HepG2 (cell line): ENCODE measurements around the gene ERLEC1. TPM values are rescaled to one million over a fixed set of nuclear protein-coding genes. Genes with fewer than 3 reads are reported as not detected.

Experiments used
- REL ChIP-seq: sonication (generic); formaldehyde crosslinking; conservative IDR thresholded peaks from 2 replicates; pipeline ENCODE4 v1.8.0; 2022; ENCODE audit warnings: mild to moderate bottlenecking, missing genetic modification reagents, moderate library complexity
- ZNF563 ChIP-seq: sonication (generic); formaldehyde crosslinking; IDR thresholded peaks from 2 replicates; pipeline ENCODE4 v1.8.0; 2022; ENCODE audit warnings: mild to moderate bottlenecking, moderate library complexity, missing genetic modification reagents
- ZNF737 ChIP-seq: sonication (generic); formaldehyde crosslinking; IDR thresholded peaks from 2 replicates; pipeline ENCODE4 v1.5.0; 2020; ENCODE audit warnings: missing genetic modification reagents, mild to moderate bottlenecking, borderline replicate concordance
- ZNF761 ChIP-seq: sonication (generic); formaldehyde crosslinking; conservative IDR thresholded peaks from 2 replicates; pipeline ENCODE4 v1.4.0; 2020; ENCODE audit warnings: mild to moderate bottlenecking, missing genetic modification reagents
- polyA plus RNA-seq, 8 experiments: library from polyadenylated mRNA; depleted of rRNA in 3 of 8; stranded (reverse) in 7 of 8; unstranded in 1 of 8; fragments of >200 nt; fragmentation: Illumina TruSeq in 4 of 8; extraction: Trizol in 4 of 8; gene quantifications; 2 replicates each; pipeline versions ENCODE4 v1.2.1 to v1.2.3, GENCODE V29; 2011 to 2016; ENCODE audit warnings: low read depth in 4 of 8, missing spikeins in 1 of 8, mixed read lengths in 1 of 8; ENCODE audit not compliant: insufficient read depth in 1 of 8
- total RNA-seq, 5 experiments: library from RNA; depleted of rRNA; stranded (reverse); fragments of >200 nt; fragmentation: Illumina TruSeq; extraction: Trizol; gene quantifications; 2 replicates each; pipeline ENCODE4 v1.2.3, GENCODE V29; 2016; ENCODE audit warnings: low read depth in 1 of 5
- TF ChIP-seq, protein P1 (sequence below): sonication (generic); formaldehyde crosslinking; IDR thresholded peaks from one replicate; pipeline ENCODE4 v1.5.1; 2020; ENCODE audit warnings: mild to moderate bottlenecking, missing genetic modification reagents; ENCODE audit errors: not compliant biosample characterization
- TF ChIP-seq, protein P2 (sequence below): IDR thresholded peaks from 2 replicates; pipeline ENCODE4 v1.6.1; 2016; ENCODE audit warnings: low read depth, missing genetic modification reagents, missing compliant biosample characterization
- TF ChIP-seq, protein P3 (sequence below): sonication (generic); formaldehyde crosslinking; IDR thresholded peaks from 2 replicates; pipeline ENCODE4 v1.8.0; 2022; ENCODE audit warnings: low read depth, missing genetic modification reagents

The ERLEC1 gene
- total and polyA plus RNA-seq, 2 of the 13 experiments (the other 11 are each of a cell fraction or from before 2014, with no cell fraction given), result 87.3 to 88.4 TPM

DNA sequence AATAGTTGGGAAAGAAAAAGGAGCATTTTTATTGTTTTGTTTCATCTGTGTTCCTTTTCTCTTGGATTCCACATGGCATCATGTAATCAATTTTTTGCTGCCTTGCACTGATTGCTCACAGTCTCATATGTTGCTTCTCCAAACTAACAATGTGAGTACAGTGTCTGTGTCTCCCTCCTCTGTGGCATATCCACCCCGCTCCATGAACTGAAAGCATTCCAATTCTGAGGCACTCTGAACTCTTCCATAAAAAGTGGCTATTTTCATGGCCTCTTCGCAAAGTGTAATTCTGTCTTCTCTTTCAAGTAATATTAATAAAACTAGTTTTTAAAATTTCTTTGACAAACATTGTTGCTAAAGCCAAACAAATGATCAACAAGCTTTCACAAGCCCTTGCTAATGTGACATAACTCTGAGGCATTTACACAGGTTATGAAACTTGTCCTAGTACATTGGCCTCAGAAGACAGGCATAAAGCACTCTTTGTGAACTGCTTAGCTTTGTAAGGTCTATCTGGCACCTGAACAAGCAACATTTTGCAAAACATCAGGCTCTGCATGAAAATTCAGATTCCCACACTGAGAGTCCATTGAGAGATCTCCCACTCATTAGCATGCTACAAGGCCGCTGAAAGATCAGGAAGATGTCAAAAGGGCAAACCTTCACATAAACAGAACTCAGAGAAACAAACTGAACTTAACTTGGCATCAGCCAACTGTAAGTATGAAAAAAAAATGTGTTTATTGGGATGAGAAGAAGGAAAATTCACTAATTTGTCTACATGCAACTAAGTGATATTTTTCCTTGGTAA, 39.9 kb downstream of the ERLEC1 start (continued):
- TF ChIP-seq, protein P1, sequence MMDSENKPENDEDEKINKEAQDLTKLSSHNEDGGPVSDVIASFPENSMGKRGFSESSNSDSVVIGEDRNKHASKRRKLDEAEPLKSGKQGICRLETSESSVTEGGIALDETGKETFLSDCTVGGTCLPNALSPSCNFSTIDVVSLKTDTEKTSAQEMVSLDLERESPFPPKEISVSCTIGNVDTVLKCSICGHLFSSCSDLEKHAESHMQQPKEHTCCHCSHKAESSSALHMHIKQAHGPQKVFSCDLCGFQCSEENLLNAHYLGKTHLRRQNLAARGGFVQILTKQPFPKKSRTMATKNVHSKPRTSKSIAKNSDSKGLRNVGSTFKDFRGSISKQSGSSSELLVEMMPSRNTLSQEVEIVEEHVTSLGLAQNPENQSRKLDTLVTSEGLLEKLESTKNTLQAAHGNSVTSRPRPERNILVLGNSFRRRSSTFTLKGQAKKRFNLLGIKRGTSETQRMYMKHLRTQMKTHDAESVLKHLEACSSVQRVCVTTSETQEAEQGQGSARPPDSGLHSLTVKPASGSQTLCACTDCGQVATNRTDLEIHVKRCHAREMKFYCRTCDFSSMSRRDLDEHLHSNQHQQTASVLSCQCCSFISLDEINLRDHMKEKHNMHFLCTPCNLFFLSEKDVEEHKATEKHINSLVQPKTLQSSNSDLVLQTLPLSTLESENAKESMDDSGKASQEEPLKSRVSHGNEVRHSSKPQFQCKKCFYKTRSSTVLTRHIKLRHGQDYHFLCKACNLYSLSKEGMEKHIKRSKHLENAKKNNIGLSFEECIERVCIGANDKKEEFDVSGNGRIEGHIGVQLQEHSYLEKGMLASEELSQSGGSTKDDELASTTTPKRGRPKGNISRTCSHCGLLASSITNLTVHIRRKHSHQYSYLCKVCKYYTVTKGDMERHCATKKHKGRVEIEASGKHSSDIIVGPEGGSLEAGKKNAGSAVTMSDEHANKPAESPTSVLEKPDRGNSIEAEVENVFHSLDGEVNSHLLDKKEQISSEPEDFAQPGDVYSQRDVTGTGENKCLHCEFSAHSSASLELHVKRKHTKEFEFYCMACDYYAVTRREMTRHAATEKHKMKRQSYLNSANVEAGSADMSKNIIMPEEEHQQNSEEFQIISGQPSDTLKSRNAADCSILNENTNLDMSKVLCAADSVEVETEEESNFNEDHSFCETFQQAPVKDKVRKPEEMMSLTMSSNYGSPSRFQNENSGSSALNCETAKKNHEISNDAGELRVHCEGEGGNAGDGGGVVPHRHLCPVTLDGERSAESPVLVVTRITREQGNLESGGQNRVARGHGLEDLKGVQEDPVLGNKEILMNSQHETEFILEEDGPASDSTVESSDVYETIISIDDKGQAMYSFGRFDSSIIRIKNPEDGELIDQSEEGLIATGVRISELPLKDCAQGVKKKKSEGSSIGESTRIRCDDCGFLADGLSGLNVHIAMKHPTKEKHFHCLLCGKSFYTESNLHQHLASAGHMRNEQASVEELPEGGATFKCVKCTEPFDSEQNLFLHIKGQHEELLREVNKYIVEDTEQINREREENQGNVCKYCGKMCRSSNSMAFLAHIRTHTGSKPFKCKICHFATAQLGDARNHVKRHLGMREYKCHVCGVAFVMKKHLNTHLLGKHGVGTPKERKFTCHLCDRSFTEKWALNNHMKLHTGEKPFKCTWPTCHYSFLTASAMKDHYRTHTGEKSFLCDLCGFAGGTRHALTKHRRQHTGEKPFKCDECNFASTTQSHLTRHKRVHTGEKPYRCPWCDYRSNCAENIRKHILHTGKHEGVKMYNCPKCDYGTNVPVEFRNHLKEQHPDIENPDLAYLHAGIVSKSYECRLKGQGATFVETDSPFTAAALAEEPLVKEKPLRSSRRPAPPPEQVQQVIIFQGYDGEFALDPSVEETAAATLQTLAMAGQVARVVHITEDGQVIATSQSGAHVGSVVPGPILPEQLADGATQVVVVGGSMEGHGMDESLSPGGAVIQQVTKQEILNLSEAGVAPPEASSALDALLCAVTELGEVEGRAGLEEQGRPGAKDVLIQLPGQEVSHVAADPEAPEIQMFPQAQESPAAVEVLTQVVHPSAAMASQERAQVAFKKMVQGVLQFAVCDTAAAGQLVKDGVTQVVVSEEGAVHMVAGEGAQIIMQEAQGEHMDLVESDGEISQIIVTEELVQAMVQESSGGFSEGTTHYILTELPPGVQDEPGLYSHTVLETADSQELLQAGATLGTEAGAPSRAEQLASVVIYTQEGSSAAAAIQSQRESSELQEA (CRISPR knock-in tag), result no peak
- TF ChIP-seq, protein P2, sequence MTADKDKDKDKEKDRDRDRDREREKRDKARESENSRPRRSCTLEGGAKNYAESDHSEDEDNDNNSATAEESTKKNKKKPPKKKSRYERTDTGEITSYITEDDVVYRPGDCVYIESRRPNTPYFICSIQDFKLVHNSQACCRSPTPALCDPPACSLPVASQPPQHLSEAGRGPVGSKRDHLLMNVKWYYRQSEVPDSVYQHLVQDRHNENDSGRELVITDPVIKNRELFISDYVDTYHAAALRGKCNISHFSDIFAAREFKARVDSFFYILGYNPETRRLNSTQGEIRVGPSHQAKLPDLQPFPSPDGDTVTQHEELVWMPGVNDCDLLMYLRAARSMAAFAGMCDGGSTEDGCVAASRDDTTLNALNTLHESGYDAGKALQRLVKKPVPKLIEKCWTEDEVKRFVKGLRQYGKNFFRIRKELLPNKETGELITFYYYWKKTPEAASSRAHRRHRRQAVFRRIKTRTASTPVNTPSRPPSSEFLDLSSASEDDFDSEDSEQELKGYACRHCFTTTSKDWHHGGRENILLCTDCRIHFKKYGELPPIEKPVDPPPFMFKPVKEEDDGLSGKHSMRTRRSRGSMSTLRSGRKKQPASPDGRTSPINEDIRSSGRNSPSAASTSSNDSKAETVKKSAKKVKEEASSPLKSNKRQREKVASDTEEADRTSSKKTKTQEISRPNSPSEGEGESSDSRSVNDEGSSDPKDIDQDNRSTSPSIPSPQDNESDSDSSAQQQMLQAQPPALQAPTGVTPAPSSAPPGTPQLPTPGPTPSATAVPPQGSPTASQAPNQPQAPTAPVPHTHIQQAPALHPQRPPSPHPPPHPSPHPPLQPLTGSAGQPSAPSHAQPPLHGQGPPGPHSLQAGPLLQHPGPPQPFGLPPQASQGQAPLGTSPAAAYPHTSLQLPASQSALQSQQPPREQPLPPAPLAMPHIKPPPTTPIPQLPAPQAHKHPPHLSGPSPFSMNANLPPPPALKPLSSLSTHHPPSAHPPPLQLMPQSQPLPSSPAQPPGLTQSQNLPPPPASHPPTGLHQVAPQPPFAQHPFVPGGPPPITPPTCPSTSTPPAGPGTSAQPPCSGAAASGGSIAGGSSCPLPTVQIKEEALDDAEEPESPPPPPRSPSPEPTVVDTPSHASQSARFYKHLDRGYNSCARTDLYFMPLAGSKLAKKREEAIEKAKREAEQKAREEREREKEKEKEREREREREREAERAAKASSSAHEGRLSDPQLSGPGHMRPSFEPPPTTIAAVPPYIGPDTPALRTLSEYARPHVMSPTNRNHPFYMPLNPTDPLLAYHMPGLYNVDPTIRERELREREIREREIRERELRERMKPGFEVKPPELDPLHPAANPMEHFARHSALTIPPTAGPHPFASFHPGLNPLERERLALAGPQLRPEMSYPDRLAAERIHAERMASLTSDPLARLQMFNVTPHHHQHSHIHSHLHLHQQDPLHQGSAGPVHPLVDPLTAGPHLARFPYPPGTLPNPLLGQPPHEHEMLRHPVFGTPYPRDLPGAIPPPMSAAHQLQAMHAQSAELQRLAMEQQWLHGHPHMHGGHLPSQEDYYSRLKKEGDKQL (CRISPR knock-in tag), result peak; percentile 90
- no peak for TF ChIP-seq ZNF737 (CRISPR knock-in tag)
- TF ChIP-seq REL (CRISPR knock-in tag), result no peak
- TF ChIP-seq ZNF563, result no peak
- TF ChIP-seq, protein P3, sequence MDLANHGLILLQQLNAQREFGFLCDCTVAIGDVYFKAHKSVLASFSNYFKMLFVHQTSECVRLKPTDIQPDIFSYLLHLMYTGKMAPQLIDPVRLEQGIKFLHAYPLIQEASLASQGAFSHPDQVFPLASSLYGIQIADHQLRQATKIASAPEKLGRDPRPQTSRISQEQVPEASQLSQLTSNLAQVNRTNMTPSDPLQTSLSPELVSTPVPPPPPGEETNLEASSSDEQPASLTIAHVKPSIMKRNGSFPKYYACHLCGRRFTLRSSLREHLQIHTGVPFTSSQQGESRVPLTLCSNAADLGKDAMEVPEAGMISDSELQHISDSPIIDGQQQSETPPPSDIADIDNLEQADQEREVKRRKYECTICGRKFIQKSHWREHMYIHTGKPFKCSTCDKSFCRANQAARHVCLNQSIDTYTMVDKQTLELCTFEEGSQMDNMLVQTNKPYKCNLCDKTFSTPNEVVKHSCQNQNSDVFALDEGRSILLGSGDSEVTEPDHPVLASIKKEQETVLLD (CRISPR knock-in tag), result no peak
- TF ChIP-seq ZNF761, result 0 out of 2 replicates have a peak, but pooled peaks have one; percentile 51
